Stimulated activated CD4-positive, alpha-beta T cell treated with anti-CD3 and anti-CD28 coated beads, Interleukin-15, amount 100 ng/mL, for 24 hours (primary cell): ENCODE data around the gene DEPDC4.

Source experiments
- DNase-seq: peaks from one replicate; pipeline ENCODE4 v3.0.0-alpha.2; 2020

The DEPDC4 gene

GRCh38 chr12:100211698-100212097 lies 55.2 kb downstream of the DEPDC4 start:
- DNase-seq = no peak

GRCh38 chr12:100208834-100209233 lies 58.0 kb downstream of the DEPDC4 start:
- no peak for DNase-seq

- DNase-seq = no peak
Measured at GRCh38 chr12:100207311-100207710, 59.6 kb downstream of the DEPDC4 start.

GRCh38 chr12:100201604-100202423 lies 65.1 kb downstream of the DEPDC4 start:
- DNase-seq = no peak

- peak; percentile 96 for DNase-seq
Measured at GRCh38 chr12:100200463-100201181, 66.3 kb downstream of the DEPDC4 start, which contains the start of gene ACTR6. Gene ACTR6 (plus strand): TSS chr12:100200815. CDS start chr12:100200852, 37 bp downstream.

- DNase-seq = peak; percentile 87
Measured at GRCh38 chr12:100199347-100200149, 67.3 kb downstream of the DEPDC4 start.

- no peak for DNase-seq
Measured at GRCh38 chr12:100199023-100199346, 67.9 kb downstream of the DEPDC4 start.

GRCh38 chr12:100197486-100197885 lies 69.4 kb downstream of the DEPDC4 start:
- no peak for DNase-seq

GRCh38 chr12:100193085-100193484 lies 73.8 kb downstream of the DEPDC4 start:
- DNase-seq = no peak
